NCI-H524 (cell line): ENCODE data around the gene KAT2A.

Experiments
- DNase-seq, 2 experiments: peaks; one replicate each; lab custom pipeline; 2025; lab: John Stamatoyannopoulos, UW

Gene KAT2A

DNA sequence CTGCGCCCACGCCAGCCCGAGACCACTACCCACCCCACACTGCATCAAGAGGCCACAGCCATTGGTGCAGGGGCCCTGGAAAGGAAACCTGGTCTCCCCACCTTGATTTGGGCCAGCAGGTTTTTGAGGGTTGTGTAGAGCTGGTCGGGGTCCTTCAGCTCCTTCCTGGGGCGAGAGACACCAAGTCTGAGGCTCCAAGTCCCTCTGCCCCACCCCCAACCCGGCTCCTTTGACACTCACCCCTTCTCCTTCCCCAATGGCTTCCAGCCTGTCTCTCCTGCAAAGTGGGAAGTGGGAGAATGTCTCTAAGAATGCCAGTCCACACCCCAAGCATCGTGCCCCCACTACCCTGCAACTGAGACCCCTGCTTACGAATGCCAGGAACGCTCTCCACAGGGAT lies 7.0 kb downstream of the KAT2A start:
- no peak for DNase-seq

DNA sequence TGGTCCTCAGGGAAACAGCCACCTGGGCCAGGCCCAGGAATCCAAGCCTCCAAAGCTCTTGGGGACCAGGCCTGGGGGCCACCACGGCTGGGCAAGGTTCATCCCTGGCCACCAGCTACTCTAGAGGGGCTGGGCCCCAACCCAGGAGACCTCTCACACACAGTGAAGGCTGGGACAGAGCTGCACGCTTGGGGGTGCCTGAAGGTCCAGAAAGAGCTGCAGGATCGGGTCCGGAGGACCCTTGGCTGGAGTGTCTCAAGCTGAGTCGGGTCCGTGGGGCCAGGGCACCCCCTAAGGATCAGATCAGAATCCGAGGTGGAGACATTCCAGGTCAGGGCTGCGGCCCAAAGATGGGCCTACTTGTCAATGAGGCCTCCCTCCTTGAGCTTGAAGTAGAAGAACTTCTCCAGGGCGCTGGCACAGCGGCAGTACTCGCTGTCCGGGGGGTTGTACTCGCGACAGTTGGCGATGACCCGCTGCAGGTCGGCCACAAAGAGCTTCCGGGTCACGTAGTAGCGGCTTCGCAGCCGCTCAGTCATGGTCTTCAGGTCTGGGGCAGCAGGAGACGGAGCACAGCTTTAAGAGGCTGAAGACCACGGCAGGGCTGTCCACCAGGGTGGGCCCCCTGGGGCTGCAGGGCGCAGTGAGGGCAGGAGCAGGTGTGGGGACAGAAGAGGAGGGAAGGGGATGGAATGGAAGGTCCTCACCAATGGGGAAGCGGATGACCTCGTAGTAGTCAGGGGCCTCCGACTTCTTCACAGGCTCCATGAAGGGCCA lies 7.7 kb downstream of the KAT2A start:
- no peak for DNase-seq

DNA sequence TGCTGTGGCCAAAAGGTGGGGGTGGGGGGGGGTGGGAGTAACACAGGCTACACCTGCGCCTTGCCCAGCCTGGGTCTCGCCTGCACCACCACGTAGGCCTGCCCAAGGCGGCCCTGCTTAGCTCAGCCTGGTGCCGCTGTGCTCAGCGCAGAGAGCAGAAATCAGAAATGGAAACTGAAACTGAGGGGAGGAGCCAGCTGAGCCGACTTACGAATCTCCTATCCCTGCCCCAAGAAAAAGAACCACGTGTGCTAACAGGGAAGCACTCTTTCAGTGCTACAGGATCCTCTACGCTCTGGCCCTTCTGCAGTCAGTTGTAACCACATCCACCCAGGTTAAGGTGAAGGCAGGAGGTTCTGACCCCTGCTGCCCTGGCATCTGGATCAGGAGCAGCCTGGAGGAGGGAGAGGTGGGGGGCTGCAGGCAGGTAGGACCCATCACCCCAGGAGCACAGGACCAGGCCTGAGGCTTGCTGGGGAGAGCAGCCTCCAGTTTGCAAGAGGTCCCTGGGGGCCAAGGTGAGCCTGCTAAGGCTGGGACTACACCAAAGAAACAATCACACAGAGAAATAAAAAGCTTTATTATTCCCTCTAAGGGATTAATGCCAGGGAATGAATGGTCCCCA lies 8.5 kb downstream of the KAT2A start, which contains the start of gene DHX58:
DHX58 (minus strand) TSS at position 163 of the 625 bp plus-strand sequence. CDS start 822 bp downstream, outside the sequence.
- DNase-seq, result no peak

DNA sequence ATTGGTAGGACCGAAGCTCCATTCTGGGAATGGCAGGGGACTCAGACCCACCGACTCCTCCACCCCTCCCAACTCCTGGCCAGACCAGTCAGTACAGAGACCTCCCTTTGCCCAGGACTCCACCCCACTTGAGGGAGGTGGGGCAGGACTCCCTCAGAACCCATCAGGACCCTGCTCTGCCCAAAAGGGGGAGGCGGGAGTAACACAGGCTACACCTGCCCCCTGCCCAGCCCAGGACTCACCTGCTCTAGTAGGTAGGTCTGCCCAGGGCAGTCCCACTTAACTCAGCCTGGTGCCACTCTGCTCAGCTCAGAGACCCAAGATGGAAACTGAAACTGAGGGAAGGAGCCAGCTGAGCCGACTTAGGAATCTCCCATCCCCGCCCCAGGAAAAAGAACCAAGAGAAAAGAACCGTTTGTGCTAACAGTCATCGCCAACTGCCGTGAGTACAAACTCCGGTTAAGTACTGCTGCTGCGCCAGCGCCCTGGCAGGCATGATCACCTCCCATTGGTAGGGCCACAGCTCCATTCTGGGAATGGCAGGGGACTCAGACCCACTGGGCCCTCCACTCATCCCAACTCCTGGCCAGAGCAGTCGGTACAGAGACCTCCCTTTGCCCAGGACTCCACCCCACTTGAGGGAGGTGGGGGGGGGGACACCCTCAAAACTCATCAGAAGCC lies 9.2 kb downstream of the KAT2A start:
- DNase-seq, result no peak

DNA sequence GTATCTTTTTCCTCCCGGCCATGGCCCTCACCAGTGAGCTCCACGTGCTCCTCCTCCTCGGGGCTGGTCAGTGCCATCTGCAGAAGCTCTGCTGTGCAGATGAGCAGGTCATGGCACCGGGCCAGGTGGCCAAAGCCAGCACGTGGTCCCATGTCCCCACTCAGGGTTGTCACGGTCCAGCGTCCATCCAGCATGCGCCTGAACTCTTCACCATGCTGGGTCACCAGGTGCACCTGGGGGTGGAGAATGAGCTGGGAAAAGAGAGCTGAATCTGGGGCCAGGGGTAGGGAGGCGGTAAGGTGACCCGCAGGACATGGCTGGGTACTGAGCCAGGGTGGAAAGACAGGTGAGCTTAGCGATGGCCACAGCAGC lies 9.9 kb downstream of the KAT2A start:
- DNase-seq, result no peak

DNA sequence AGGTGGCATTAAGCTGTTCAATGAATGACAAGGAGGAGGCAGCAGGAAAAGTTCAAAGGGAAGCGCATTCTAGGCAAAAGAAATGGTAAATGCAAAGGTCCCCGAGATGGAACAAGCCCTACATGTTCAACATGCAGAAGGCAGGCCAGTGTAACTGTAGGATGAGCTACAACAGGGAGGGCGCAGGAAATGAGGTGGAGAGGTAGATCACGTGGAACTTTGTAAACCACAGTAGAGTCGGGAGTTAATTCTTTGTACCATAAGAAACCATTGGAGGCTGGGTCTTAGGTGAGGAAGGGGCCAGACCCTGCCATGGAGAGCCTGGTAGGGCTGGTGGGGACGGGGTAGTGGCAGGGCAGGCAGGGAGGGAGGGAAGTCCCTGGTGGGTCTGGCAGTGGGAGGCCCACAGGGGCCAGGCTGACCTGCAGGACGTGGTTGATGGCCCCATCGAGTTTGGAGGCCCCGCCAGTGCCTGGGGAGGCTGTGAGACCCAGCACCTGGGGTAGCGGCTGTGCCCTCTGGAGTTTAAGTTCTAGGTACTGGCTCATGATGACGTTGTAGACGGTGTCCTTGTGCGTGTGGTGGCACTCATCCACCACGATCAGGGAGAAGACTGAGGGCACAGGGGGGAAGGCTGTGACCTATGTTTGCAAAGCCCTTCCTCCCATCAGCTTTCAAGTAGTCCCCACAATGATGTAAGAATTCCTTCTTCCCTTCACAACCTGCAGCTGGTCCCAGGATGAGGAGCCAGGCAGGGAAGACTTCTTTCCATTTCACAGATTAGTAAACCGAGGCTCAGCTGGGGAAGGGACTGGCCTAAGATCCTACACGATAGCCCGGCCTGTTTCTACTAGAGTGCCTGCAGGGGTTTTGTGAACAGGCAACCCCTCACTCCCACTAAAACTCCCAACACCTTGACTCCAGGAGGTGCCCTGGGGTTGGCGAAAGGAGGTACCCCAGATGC lies 10.6 kb downstream of the KAT2A start:
- DNase-seq, result no peak

DNA sequence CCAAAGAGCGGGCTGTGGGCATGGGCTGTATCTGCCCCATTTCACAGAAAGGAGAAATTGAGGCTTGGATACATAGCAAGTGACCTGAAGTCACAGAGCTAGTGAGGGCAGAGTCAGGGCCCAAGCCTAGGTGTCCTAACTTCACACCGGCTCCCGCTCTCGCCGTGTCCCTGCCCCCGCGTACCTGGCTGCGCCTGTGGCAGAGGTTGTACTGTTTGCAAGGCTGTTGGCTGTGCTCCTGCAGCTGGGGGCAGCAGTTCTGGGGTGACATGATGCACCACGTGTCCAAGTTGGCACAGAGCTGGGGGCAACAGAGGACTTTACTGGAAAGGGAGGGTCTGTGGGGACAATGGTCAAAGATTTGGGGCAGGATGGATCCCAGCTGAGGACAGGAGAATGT lies 12.1 kb downstream of the KAT2A start:
- DNase-seq, result no peak

DNA sequence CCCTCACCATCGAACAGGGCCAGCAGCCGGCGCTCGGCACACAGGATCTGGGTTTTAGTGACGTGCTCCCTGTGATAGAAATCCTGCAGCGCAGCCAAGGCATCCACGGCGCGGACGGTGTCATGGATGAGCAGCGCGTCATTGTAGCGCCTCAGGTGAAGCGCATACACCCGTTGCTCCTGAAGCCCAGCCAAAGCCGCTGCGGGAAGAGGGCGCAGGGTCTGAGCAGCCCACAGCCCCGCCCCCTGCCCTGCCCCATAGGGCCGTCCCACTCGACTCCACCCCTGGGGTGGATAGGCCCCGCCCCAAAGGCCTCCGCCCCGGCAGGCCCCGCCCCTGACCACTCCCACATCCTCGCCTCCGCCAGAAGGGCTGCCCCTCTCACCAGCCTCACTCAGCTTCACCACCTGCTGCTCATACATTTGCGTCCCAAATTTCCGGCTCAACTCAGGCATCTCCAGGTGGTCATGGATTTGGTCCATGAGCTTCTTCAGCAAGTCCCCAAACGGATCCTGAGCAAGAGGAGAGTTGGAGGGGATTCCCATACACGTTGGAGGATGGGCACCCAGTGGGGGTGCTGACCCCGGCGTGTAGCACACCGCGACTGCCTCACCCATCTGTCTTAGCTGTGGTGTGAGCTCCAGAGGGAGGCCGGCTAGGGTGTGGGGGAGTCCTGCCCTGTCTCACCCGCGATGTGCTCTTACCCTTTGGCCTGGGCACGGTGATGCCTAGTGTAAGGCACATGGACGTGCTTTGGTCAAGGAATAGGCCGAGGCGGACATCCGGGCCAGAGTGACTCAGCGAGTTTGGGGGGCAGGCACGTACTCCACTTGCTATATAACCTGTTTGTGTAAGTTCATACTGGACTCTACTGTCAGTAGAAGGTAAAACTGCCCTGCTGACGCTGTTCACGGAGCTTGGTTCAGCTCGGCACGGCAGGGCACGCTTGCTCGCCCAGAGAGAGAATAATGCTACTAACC lies 13.3 kb downstream of the KAT2A start:
- DNase-seq, result peak; percentile 90 to 96

DNA sequence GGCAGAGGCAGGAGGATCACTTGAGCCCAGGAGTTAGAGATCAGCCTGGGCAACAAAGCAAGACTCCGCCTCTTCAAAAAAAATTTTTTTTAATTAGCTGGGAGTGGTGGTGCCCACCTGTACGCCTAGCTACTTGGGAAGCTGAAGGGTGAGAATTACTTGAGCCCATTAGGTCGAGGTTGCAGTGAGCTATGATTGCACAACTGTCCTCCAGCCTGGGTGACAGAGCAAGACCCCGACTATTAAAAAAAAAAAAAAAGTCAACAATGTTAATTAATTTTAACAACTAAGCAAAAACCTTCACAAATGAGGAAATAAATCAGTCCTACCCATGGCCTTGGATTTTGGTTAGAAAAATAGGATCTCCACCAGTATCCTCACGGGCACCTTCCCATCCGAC lies 14.0 kb downstream of the KAT2A start:
- DNase-seq, result no peak

DNA sequence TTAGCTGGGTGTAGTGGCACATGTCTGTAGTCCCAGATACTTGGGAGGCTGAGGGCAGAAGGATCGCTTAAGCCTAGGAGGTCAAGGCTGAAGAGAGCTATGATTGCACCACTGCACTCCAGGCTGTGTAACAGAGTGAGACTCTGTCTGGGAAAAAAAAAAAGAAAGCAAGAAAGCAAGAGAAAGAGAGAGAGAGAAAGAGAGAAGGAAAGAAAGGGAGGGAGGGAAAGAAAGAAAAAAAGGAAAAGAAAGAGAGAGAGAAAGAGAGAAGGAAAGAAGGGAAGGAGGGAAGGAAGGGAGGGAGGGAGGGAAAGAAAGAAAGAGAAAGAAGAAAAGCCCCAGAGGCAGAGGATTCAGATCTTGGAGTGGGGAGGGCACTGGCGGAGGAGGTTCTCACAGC lies 15.2 kb downstream of the KAT2A start:
- DNase-seq, result no peak

DNA sequence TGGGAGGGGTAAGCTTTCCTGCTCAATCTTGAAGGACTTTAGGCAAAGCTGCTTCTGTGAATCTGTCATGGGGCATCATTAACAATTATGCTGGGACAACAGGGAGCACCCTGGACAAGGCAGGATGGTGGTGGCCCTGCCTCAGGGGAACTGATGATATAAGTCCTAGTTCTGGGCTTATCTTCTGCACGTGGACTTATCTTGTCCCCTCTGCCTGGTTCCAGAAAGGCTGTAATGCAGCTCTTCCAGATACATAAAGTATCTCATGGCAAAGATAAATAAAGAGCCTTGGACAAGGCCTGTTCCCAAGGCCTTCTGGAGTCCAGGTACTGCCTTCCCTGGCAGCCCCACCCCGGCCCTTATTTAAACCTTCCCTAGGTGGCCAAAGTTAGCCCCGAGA lies 16.9 kb downstream of the KAT2A start:
- no peak for DNase-seq

DNA sequence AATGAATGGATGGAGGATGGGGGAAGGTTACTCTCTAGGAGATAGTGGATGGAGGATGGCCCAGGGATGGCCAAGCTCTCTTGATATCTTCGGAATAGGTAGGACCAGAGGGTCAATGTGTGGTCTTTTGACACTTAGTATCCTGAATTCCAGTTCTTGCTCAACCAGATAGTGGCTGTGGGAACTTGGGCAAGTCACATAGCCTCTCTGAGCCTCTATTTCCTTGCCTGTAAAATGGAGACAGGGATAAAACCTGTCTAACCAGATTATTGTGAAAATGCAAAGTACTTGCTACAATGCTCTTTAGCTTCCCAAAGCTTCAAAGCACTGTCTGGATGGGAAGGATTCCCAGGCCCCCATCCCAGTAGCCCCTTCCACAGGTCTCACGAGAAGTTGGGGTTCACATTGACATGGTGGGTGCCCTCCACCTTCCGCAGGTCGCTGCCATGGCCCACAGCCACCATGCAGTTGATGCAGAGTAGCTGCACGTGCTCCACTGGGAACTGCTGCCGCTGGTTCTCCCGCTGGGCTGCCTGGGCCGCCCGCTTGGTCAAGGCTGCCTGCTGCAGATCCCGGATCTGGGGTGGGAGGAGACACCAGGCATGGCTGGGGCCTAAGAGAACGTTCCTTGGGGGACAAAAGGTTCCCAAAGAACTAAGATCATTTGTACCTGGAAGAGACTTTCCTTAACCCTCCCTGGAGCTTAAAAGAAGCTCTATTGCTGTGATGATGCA lies 17.8 kb downstream of the KAT2A start:
- no peak for DNase-seq

DNA sequence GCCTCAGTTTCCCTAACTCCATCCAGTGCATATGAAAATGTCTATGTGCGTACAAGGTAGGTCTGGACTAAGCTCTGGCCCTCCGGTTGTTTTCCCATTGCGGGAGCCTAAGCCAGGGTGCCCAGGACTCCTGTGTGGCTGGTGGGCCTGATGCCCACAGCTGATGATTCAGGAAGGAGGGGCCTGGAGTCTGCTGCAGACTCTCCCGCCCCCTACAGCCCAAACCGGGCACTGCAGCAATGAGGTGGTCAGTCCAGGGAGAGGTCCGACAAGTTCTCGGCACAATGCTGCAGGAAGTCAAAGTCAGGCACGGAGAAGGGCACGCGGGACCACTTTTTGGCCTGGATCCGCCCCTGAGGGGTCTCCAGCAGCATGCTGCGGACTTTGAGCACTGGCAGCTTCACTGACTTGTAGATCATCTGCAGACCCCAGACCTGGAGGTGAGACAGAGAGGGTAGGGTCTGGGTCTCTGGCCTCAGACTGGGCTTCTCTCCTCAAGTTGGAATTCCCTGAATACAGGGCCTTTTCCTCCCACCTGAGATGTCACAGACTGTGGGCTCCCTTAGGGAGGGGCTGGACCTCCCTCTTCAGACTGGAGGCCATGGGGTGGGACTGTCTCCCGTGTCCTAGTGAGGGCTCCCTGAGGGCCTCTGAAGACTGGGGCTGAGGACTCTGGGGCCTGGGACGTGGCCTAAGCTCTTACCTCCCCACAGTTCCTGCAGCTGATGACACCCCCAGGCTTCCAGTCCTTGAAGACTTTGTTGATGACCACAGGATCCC lies 19.5 kb downstream of the KAT2A start:
- peak; percentile 18 to 61 for DNase-seq

DNA sequence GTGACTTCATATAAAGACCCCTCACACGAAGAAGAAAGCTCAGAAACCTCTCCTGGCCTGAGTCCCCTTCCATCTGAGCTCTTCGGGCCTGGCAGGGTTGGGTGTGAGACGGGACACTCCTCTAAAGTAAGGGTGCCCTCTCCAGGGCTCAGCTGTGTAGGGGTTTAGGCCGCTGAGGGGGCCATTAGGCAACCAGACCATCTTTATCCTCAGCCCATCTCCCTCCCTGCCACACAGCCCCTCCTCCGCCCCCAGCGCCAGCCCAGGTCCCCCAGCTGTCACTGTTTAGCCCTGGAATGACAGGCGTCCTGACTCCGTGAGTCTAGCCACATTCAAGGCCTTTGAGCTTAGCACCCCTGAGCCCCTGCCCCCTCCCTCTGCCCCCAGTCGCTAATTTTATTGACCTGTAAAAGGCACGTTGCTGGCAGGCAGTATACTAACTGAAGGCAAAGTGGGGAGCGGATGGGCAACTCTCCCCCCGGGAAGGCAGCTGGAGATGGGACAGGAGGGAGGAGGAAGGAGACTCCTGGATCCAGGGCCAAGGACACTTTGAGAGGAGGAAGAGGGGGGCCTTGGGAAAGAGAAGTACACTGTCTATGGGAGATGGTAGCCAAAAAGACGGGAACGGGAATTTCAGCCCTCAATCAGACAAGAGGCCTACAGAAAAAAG lies 22.3 kb downstream of the KAT2A start:
- peak; percentile 71 to 89 for DNase-seq

DNA sequence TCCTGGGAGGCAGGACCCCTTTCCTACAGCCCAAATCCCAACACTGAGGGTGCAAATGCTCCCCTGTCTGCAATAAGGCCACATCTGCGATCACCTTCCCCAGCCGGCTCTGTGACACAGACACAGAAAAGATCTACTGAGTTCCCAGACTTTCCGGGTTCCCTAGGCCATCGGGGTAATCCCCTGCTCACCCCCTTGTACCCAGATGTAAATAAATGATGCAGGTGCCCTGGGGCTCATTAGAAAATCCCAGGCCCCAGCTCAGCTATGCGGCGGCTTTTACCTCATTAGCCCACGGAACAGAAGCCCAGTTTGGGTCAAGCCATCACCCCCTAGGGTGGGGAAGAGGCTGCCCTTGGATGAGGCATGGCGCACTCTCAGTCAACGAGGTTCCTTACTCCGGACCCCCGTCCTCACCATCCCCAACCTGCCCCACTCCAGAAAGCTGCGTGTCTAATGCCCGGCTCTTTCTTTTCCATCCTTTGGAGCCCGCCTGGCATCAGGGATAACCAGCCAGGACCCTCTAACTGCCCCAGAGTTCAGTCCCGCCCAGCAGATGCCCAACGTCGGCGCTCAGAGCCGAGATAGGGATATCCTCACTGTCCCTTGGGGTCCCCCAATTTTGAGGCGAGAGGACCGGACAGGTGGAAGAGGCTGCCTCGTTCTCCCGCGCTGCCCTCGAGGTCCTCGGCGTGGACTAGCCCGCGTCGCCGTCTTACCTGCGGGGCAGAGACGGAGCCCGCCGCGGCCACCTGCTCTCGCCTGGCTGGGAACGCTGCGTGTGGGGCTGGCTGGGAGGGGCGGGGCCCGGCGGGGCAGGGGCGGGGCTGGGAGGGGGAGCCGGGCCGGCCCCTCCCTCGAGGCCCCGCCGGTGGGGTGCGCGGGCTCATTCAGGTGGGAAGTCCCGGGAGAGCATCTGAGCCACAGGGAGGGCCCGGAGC lies 23.2 kb downstream of the KAT2A start, which contains the start of gene ZNF385C:
ZNF385C (minus strand) TSS at position 783 of the 941 bp plus-strand sequence. CDS start 35,417 bp downstream, outside the sequence.
- peak; percentile 45 to 66 for DNase-seq

DNA sequence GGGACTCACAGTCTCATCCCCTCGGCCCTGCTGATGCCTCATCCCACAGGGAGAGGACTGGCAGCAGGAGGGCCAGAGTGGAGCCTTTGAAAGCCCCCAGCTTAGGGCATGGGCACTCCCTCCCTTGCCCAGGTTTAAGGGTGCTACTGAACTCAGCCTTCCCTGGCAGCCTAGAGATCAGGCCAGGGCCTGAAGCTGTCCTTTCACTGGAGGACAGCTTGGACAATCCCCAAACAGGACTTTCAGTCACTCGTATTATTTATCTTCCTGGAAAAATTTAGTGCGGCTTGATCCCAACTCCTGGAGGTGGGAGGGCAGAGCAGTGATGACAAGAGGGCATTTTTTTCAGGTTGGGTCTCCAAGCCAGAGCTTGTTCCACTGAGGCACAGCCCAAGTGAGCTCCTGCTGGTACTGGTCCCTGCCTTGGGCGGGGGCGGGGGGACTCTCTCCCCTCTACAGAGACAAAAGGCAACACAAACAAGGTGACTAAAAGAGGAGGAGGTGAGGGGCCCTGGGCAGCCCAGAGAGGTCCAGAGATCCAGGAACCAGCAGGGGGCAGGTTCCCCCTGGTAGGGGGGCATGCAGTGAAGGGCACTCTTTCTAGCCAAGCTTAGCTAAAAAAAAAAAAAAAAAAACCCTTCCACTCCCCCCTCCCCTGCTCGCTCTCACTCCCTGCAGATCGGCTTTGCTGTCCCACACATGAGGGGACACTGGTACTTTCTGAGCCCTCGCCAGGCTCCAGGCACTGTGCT lies 24.6 kb downstream of the KAT2A start:
- DNase-seq, result no peak
